ENCODE measurements around the gene ACOT4. TPM values are rescaled to one million over a fixed set of nuclear protein-coding genes. Genes with fewer than 3 reads are reported as not detected.

ACOT4 gene
- total RNA-seq, 2 experiments from 2014 or later, result not detected

DNA sequence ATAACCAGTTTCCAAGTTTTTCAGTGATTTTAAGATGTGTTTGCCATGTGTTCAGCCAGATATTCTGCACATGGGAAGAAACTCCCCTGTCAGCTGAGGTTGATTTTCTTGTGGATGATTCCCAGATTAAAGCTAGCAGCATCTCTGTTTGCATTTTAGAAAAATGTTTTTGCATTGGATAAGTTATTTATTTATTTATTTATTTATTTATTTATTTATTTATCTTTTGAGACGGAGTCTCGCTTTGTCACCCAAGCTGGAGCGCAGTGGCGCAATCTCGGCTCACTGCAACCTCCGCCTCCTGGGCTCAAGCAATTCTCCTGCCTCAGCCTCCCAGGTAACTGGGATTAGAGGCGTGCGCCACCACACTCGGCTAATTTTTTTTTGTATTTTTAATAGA is 2.8 kb downstream of the ACOT4 start:
- H2AFZ ChIP-seq (ENCODE audit: low read length), result no peak overlapping the region
- intact Hi-C loops (cut with micrococcal nuclease; ENCODE audit: unreplicated experiment), result no loop called here
- H3K36me3 ChIP-seq (ENCODE audit: insufficient read depth, low read length), result no peaks in the 10 kb centered on the region
- ChIA-PET CTCF (ENCODE audit: unreplicated experiment) (no interaction called here), POLR2A (no interaction called here)
- no peaks in the 10 kb centered on the region for H3K9me3 ChIP-seq (ENCODE audit: low read length)
- no peaks in the 10 kb centered on the region for H3K4me1 ChIP-seq (ENCODE audit: insufficient read depth, low read length, poor library complexity, severe bottlenecking)
- DNase-seq (ENCODE audit: low spot score), result no peak
- no peaks in the 10 kb centered on the region for H4K20me1 ChIP-seq (ENCODE audit: insufficient read depth, low read length)
- no peaks in the 10 kb centered on the region for H3K79me2 ChIP-seq (ENCODE audit: insufficient read depth, low read depth, low read length)
- no peak overlapping the region for H3K4me2 ChIP-seq (ENCODE audit: low read length)
- no TSS peak for BruUV-seq (replicated peaks)
- H3K27ac ChIP-seq (ENCODE audit: low read depth, low read length, poor library complexity, severe bottlenecking), result no peak overlapping the region
- H3K4me3 ChIP-seq (ENCODE audit: low read depth, low read length, poor library complexity, severe bottlenecking), result no peak overlapping the region
- TF ChIP-seq CTCF (conservative IDR thresholded peaks at IDR 0.05; ENCODE audit: low read length), result no peak
- no peak for TF ChIP-seq EZH2phosphoT487 (IDR thresholded peaks at IDR 0.05; ENCODE audit: borderline replicate concordance, low read depth, low read length)
- H3K9me2 ChIP-seq (ENCODE audit: insufficient read depth, low read length), result no peaks in the 10 kb centered on the region

GRCh38 chr14:73599499-73599898 is 7.8 kb downstream of the ACOT4 start:
- DNase-seq (ENCODE audit: low spot score), result no peak
- Histone ChIP-seq H2AFZ (ENCODE audit: low read length) (no peak overlapping the region), H3K4me3 (ENCODE audit: low read depth, low read length, poor library complexity, severe bottlenecking) (no peak overlapping the region), H3K9me2 (ENCODE audit: insufficient read depth, low read length) (no peaks in the 10 kb centered on the region), H3K9me3 (ENCODE audit: low read length) (no peaks in the 10 kb centered on the region), H4K20me1 (ENCODE audit: insufficient read depth, low read length) (no peaks in the 10 kb centered on the region), H3K27ac (ENCODE audit: low read depth, low read length, poor library complexity, severe bottlenecking) (no peak overlapping the region), H3K4me1 (ENCODE audit: insufficient read depth, low read length, poor library complexity, severe bottlenecking) (no peaks in the 10 kb centered on the region), H3K4me2 (ENCODE audit: low read length) (no peak overlapping the region), H3K79me2 (ENCODE audit: insufficient read depth, low read depth, low read length) (no peaks in the 10 kb centered on the region), H3K36me3 (ENCODE audit: insufficient read depth, low read length) (no peaks in the 10 kb centered on the region)
- ChIA-PET CTCF (ENCODE audit: unreplicated experiment) (no interaction called here), POLR2A (no interaction called here)
- no peak for TF ChIP-seq EZH2phosphoT487 (IDR thresholded peaks at IDR 0.05; ENCODE audit: borderline replicate concordance, low read depth, low read length)
- no peak for TF ChIP-seq CTCF (conservative IDR thresholded peaks at IDR 0.05; ENCODE audit: low read length)
- intact Hi-C loops (cut with micrococcal nuclease; ENCODE audit: unreplicated experiment), result no loop called here
- BruUV-seq (replicated peaks), result no TSS peak

GRCh38 chr14:73602994-73603393 is 11.3 kb downstream of the ACOT4 start:
- POLR2A ChIA-PET, result no interaction called here
- DNase-seq (ENCODE audit: low spot score), result no peak
- CTCF ChIA-PET (ENCODE audit: unreplicated experiment), result no interaction called here
- H3K4me2 ChIP-seq (ENCODE audit: low read length), result no peak overlapping the region
- no peaks in the 10 kb centered on the region for H3K36me3 ChIP-seq (ENCODE audit: insufficient read depth, low read length)
- H3K9me2 ChIP-seq (ENCODE audit: insufficient read depth, low read length), result no peaks in the 10 kb centered on the region
- H3K9me3 ChIP-seq (ENCODE audit: low read length), result no peaks in the 10 kb centered on the region
- no peaks in the 10 kb centered on the region for H3K4me1 ChIP-seq (ENCODE audit: insufficient read depth, low read length, poor library complexity, severe bottlenecking)
- no peak overlapping the region for H2AFZ ChIP-seq (ENCODE audit: low read length)
- TF ChIP-seq EZH2phosphoT487 (IDR thresholded peaks at IDR 0.05; ENCODE audit: borderline replicate concordance, low read depth, low read length), result no peak
- no peak for TF ChIP-seq CTCF (conservative IDR thresholded peaks at IDR 0.05; ENCODE audit: low read length)
- H4K20me1 ChIP-seq (ENCODE audit: insufficient read depth, low read length), result no peaks in the 10 kb centered on the region
- H3K27ac ChIP-seq (ENCODE audit: low read depth, low read length, poor library complexity, severe bottlenecking), result no peak overlapping the region
- intact Hi-C loops (cut with micrococcal nuclease; ENCODE audit: unreplicated experiment), result no loop called here
- no TSS peak for BruUV-seq (replicated peaks)
- no peaks in the 10 kb centered on the region for H3K79me2 ChIP-seq (ENCODE audit: insufficient read depth, low read depth, low read length)
- H3K4me3 ChIP-seq (ENCODE audit: low read depth, low read length, poor library complexity, severe bottlenecking), result no peak overlapping the region

All from OCI-LY7 (cell line).